Esophagus muscularis mucosa (tissue), 4 donors: ENCODE results near the gene TUT1. TPM values are rescaled to one million over a fixed set of nuclear protein-coding genes. Genes with fewer than 3 reads are reported as not detected.

Source experiments
- DNase-seq: peaks from one replicate; pipeline ENCODE4 v3.0.0-alpha.2; 2017; ENCODE audit errors: extremely low spot score
- H3K27ac ChIP-seq, 4 donors: fragments of 200-600 bp; sonication (generic); replicated peaks in 1 of 4; 1 replicate in 3 of 4; 2 replicates in 1 of 4; pipeline ENCODE4 v1.5.1; 2016 to 2019; ENCODE audit warnings: mild to moderate bottlenecking in 1 of 4
- H3K27me3 ChIP-seq, 4 donors: fragments of 200-600 bp; sonication (generic); one replicate each; pipeline versions ENCODE4 v1.5.1 to v1.6.0; 2016 to 2019
- H3K36me3 ChIP-seq, 4 donors: fragments of 200-600 bp; sonication (generic); one replicate each; pipeline ENCODE4 v1.5.1; 2016 to 2019
- H3K4me1 ChIP-seq, 4 donors: fragments of 200-600 bp; sonication (generic); one replicate each; pipeline ENCODE4 v1.5.1; 2016 to 2019
- H3K4me3 ChIP-seq, 4 donors: fragments of 200-600 bp; sonication (generic); 1 replicate in 2 of 4; 2 replicates in 2 of 4; pipeline ENCODE4 v1.5.1; 2016 to 2019; ENCODE audit warnings: mild to moderate bottlenecking in 4 of 4, moderate library complexity in 1 of 4
- H3K9me3 ChIP-seq, 4 donors: fragments of 200-600 bp; sonication (generic); 1 replicate in 3 of 4; 2 replicates in 1 of 4; pipeline ENCODE4 v1.5.1; 2016 to 2019
- EP300 ChIP-seq: sonication (generic); formaldehyde crosslinking; IDR thresholded peaks from one replicate; pipeline ENCODE4 v1.6.1; 2017; ENCODE audit warnings: antibody characterized with exemption
- POLR2A ChIP-seq: fragments of 450-650 bp; IDR thresholded peaks from one replicate; pipeline ENCODE4 v1.6.1; 2017; ENCODE audit warnings: antibody characterized with exemption, moderate library complexity, mild to moderate bottlenecking, low read depth
- POLR2AphosphoS5 ChIP-seq, 2 donors: sonication (generic); formaldehyde crosslinking; IDR thresholded peaks; one replicate each; pipeline ENCODE4 v1.6.1; 2017; ENCODE audit warnings: antibody characterized with exemption in 2 of 2
- WGBS: methylation state at CpG from one replicate; pipeline ENCODE4 v1.1.5; 2018; 5-methylcytosine and 5-hydroxymethylcytosine counted together
- intact Hi-C: fragments of 100-400 bp; cut with DNase I; formaldehyde crosslinking; loops from one replicate; pipeline ENCODE4 v1.15.1; 2023
- total RNA-seq, 4 donors: library from RNA; depleted of rRNA; stranded (reverse); fragments of >200 nt; gene quantifications; one replicate each; pipeline versions ENCODE4 v1.1.0 to v1.2.1, GENCODE V29; 2016
- TF ChIP-seq, protein P1 (sequence below), 3 experiments: fragments of 200-600 bp in 2 of 3; fragments of 450-650 bp in 1 of 3; sonication (generic) in 2 of 3; IDR thresholded peaks; one replicate each; pipeline ENCODE4 v1.5.1; 2017 to 2019; ENCODE audit warnings: antibody characterized with exemption in 3 of 3, mild to moderate bottlenecking in 2 of 3, moderate library complexity in 1 of 3

Gene TUT1
- total RNA-seq, 4 donors from 2014 or later: 4.2 to 8.0 (median 6.0) TPM

- no peak for DNase-seq
- Histone ChIP-seq H3K27me3 (no peaks in the 10 kb centered on the region), H3K9me3 (no peaks in the 10 kb centered on the region), H3K27ac (peak overlapping the region; percentile 97 to 100 (median 98)), H3K4me3 (peak overlapping the region; percentile 85 to 100 (median 95)), H3K36me3 (peaks cover 0 to 7% (median 0%) of the 10 kb centered on the region in 4 donors), H3K4me1 (peaks cover 57 to 74% (median 68%) of the 10 kb centered on the region in 4 donors)
- 4% methylated on average over 14 of the region's 32 CpGs for WGBS
- intact Hi-C loops: loop anchor here (2.0 to 5.0 kb wide), 2 partner anchors 14 to 148 kb away; no protein-coding TSS in a partner anchor
- TF ChIP-seq EP300 (no peak), POLR2A (no peak)
Observed at GRCh38 chr11:62544581-62545436, 46.5 kb downstream of the TUT1 start.

- H3K36me3 ChIP-seq: peaks cover 0 to 7% (median 0%) of the 10 kb centered on the region in 4 donors
- no peaks in the 10 kb centered on the region for H3K27me3 ChIP-seq
- 0% methylated on average over 9 of the region's 22 CpGs for WGBS
- TF ChIP-seq, protein P1, sequence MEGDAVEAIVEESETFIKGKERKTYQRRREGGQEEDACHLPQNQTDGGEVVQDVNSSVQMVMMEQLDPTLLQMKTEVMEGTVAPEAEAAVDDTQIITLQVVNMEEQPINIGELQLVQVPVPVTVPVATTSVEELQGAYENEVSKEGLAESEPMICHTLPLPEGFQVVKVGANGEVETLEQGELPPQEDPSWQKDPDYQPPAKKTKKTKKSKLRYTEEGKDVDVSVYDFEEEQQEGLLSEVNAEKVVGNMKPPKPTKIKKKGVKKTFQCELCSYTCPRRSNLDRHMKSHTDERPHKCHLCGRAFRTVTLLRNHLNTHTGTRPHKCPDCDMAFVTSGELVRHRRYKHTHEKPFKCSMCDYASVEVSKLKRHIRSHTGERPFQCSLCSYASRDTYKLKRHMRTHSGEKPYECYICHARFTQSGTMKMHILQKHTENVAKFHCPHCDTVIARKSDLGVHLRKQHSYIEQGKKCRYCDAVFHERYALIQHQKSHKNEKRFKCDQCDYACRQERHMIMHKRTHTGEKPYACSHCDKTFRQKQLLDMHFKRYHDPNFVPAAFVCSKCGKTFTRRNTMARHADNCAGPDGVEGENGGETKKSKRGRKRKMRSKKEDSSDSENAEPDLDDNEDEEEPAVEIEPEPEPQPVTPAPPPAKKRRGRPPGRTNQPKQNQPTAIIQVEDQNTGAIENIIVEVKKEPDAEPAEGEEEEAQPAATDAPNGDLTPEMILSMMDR (IDR thresholded peaks at IDR 0.05): no peak
- TF ChIP-seq POLR2AphosphoS5 (IDR thresholded peaks at IDR 0.05): no peak
- no peak for TF ChIP-seq EP300
- TF ChIP-seq POLR2A: no peak
- H3K4me3 ChIP-seq: peak overlapping the region; percentile 85 to 100 (median 95)
- H3K4me1 ChIP-seq: peaks cover 57 to 74% (median 68%) of the 10 kb centered on the region in 4 donors
- no peaks in the 10 kb centered on the region for H3K9me3 ChIP-seq
- H3K27ac ChIP-seq: peak overlapping the region; percentile 97 to 100 (median 98)
- DNase-seq: no peak
- intact Hi-C loops: loop anchor here (2.0 to 5.0 kb wide), 2 partner anchors 15 to 147 kb away; no protein-coding TSS in a partner anchor
Observed at GRCh38 chr11:62543680-62544444, 47.5 kb downstream of the TUT1 start.

- H3K4me1 ChIP-seq: peaks cover 57 to 74% (median 68%) of the 10 kb centered on the region in 4 donors
- no peak for DNase-seq
- 12% methylated on average over 5 of the region's 30 CpGs for WGBS
Observed at GRCh38 chr11:62542750-62543567, 48.4 kb downstream of the TUT1 start.

GRCh38 chr11:62542111-62542745, 49.1 kb downstream of the TUT1 start:
- H3K9me3 ChIP-seq: no peaks in the 10 kb centered on the region
- H3K27me3 ChIP-seq: no peaks in the 10 kb centered on the region
- peak overlapping the region; percentile 97 to 100 (median 98) for H3K27ac ChIP-seq
- peak overlapping the region; percentile 85 to 100 (median 95) for H3K4me3 ChIP-seq
- peaks cover 0 to 11% (median 0%) of the 10 kb centered on the region in 4 donors for H3K36me3 ChIP-seq
- H3K4me1 ChIP-seq: peaks cover 58 to 74% (median 68%) of the 10 kb centered on the region in 4 donors
- intact Hi-C loops: loop anchor here (1.0 to 5.0 kb wide), 2 partner anchors 118 to 145 kb away; no protein-coding TSS in a partner anchor
- WGBS: 10% methylated on average over 6 of the region's 6 CpGs
- DNase-seq: no peak
- no peak for TF ChIP-seq POLR2A
- TF ChIP-seq, protein P1 (IDR thresholded peaks at IDR 0.05): no peak
- TF ChIP-seq EP300: no peak
- no peak for TF ChIP-seq POLR2AphosphoS5 (IDR thresholded peaks at IDR 0.05)

More at GRCh38 chr11:62542750-62543567, 48.4 kb downstream of the TUT1 start:
- Histone ChIP-seq H3K4me3 (peak overlapping the region; percentile 85 to 100 (median 95)), H3K27ac (peak overlapping the region; percentile 97 to 100 (median 98)), H3K36me3 (peaks cover 0 to 10% (median 0%) of the 10 kb centered on the region in 4 donors), H3K27me3 (no peaks in the 10 kb centered on the region), H3K9me3 (no peaks in the 10 kb centered on the region)
- TF ChIP-seq POLR2A: peak; percentile 29
- TF ChIP-seq POLR2AphosphoS5 (IDR thresholded peaks at IDR 0.05): peak; percentile 72 to 74
- TF ChIP-seq EP300: no peak
- TF ChIP-seq, protein P1 (IDR thresholded peaks at IDR 0.05): peak in 2 of 3 experiments; percentile 99 to 100
- intact Hi-C loops: loop anchor here (1.0 to 5.0 kb wide), 2 partner anchors 119 to 146 kb away; no protein-coding TSS in a partner anchor
